SK-N-SH treated with all-trans-retinoic acid at 6 μM for 48 hours (cell line): ENCODE data around the gene PCDHB14.
"Not testable (repeated sequence)": the region's sequence is repeated elsewhere in the genome, so short reads cannot be mapped to it uniquely, and the experiment has no call there.

Source experiments
- ATAC-seq: fragments of 200-7000 bp; cut with Tn5 transposase; 3 replicates; pipeline ENCODE4 v1.9.1; 2020; ENCODE audit warnings: mild to moderate bottlenecking, moderate library complexity
- BACH2 ChIP-seq: fragments of 250-450 bp; sonication (Bioruptor Pico); IDR thresholded peaks from 2 replicates; pipeline ENCODE4 v1.9.0; 2021; ENCODE audit warnings: mild to moderate bottlenecking, borderline replicate concordance
- CSDC2 ChIP-seq: fragments of 250-450 bp; sonication (Bioruptor Pico); IDR thresholded peaks from 2 replicates; pipeline ENCODE4 v1.5.0; 2020; ENCODE audit warnings: mild to moderate bottlenecking, moderate library complexity
- ESRRG ChIP-seq: fragments of 250-450 bp; sonication (Bioruptor Pico); IDR thresholded peaks from 2 replicates; pipeline ENCODE4 v1.6.1; 2021; ENCODE audit warnings: mild to moderate bottlenecking
- GLIS3 ChIP-seq: fragments of 250-450 bp; sonication (Bioruptor Pico); IDR thresholded peaks from 2 replicates; pipeline ENCODE4 v1.5.0; 2020; ENCODE audit warnings: mild to moderate bottlenecking, moderate library complexity
- ISL1 ChIP-seq: fragments of 250-450 bp; sonication (Bioruptor Pico); IDR thresholded peaks from 2 replicates; pipeline ENCODE4 v2.1.2; 2022; ENCODE audit warnings: mild to moderate bottlenecking, moderate library complexity
- OSR1 ChIP-seq: fragments of 250-450 bp; sonication (Bioruptor Pico); IDR thresholded peaks from 2 replicates; pipeline ENCODE4 v1.8.0; 2022; ENCODE audit warnings: moderate library complexity, mild to moderate bottlenecking, inconsistent platforms
- PATZ1 ChIP-seq: fragments of 250-450 bp; sonication (Bioruptor Pico); IDR thresholded peaks from 2 replicates; pipeline ENCODE4 v1.8.0; 2020; ENCODE audit warnings: mild to moderate bottlenecking, moderate library complexity, borderline replicate concordance
- POU6F1 ChIP-seq: fragments of 250-450 bp; sonication (Bioruptor Pico); IDR thresholded peaks from 2 replicates; pipeline ENCODE4 v1.8.0; 2021; ENCODE audit warnings: low read depth, mild to moderate bottlenecking, moderate library complexity, borderline replicate concordance
- PPARA ChIP-seq: fragments of 250-450 bp; sonication (Bioruptor Pico); IDR thresholded peaks from 2 replicates; pipeline ENCODE4 v1.5.0; 2020; ENCODE audit warnings: mild to moderate bottlenecking, borderline replicate concordance
- RARB ChIP-seq: fragments of 250-450 bp; sonication (Bioruptor Pico); IDR thresholded peaks from 2 replicates; pipeline ENCODE4 v1.8.0; 2021; ENCODE audit warnings: mild to moderate bottlenecking, moderate library complexity
- SNAI2 ChIP-seq: fragments of 250-450 bp; sonication (Bioruptor Pico); IDR thresholded peaks from 2 replicates; pipeline ENCODE4 v1.5.0; 2020; ENCODE audit warnings: mild to moderate bottlenecking, moderate library complexity
- TCF4 ChIP-seq: fragments of 250-450 bp; sonication (Bioruptor Pico); IDR thresholded peaks from 2 replicates; pipeline ENCODE4 v1.8.0; 2021; ENCODE audit warnings: mild to moderate bottlenecking, moderate library complexity, borderline replicate concordance
- TOX ChIP-seq: fragments of 250-450 bp; sonication (Bioruptor Pico); IDR thresholded peaks from 2 replicates; pipeline ENCODE4 v1.8.0; 2021; ENCODE audit warnings: mild to moderate bottlenecking, moderate library complexity, borderline replicate concordance
- TSHZ2 ChIP-seq: fragments of 250-450 bp; sonication (Bioruptor Pico); IDR thresholded peaks from 2 replicates; pipeline ENCODE4 v1.5.0; 2020; ENCODE audit warnings: mild to moderate bottlenecking, moderate library complexity
- ZC3H10 ChIP-seq: fragments of 250-450 bp; sonication (Bioruptor Pico); IDR thresholded peaks from 2 replicates; pipeline ENCODE4 v1.5.1; 2021; ENCODE audit warnings: mild to moderate bottlenecking, moderate library complexity
- ZFP3 ChIP-seq: fragments of 250-450 bp; sonication (Bioruptor Pico); IDR thresholded peaks from 2 replicates; pipeline ENCODE4 v1.5.0; 2020; ENCODE audit warnings: mild to moderate bottlenecking, moderate library complexity
- ZFP30 ChIP-seq: fragments of 450-650 bp; formaldehyde crosslinking; IDR thresholded peaks from 2 replicates; pipeline ENCODE4 v1.5.0; 2022; ENCODE audit warnings: mild to moderate bottlenecking, moderate library complexity
- ZNF70 ChIP-seq: fragments of 450-650 bp; formaldehyde crosslinking; IDR thresholded peaks from 2 replicates; pipeline ENCODE4 v1.5.0; 2020; ENCODE audit warnings: mild to moderate bottlenecking, moderate library complexity
- ZNF8 ChIP-seq: fragments of 450-650 bp; formaldehyde crosslinking; IDR thresholded peaks from 2 replicates; pipeline ENCODE4 v1.5.0; 2020; ENCODE audit warnings: mild to moderate bottlenecking, moderate library complexity
- TF ChIP-seq, protein P1 (sequence below): fragments of 250-450 bp; sonication (Bioruptor Pico); IDR thresholded peaks from 2 replicates; pipeline ENCODE4 v1.5.1; 2020; ENCODE audit warnings: low read depth, mild to moderate bottlenecking, moderate library complexity

The PCDHB14 gene

GRCh38 chr5:141179876-141180275 is 43.3 kb upstream of the PCDHB14 start:
- not testable (repeated sequence) for ATAC-seq

DNA sequence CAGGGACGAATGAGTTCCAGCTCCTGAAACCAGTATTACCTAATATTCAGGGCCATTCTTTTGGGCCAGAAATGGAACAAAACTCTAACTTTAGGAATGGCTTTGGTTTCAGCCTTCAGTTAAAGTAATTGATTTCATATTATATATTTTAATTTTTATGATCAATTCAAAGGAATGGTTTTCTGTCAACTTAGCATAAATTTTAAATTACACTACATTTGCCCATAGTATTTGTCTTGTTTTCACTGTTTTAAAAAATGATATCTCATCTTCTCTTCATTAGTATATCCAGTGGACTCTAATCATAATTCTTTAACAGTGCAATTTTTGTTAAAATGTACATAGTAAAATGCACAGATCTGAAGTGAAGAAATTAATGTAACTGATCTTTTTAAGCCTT is 42.8 kb upstream of the PCDHB14 start:
- ATAC-seq: no peak

GRCh38 chr5:141182248-141182647 is 40.9 kb upstream of the PCDHB14 start, which contains the start of gene PCDHB16:
Gene PCDHB16 (plus strand): TSS chr5:141182387. CDS start chr5:141182560, 173 bp downstream.
- peak; percentile 80 for ATAC-seq

More for the DNA sequence above, 42.8 kb upstream of the PCDHB14 start:
- TF ChIP-seq TSHZ2 (CRISPR knock-in tag) (no peak), ISL1 (CRISPR knock-in tag) (no peak), BACH2 (CRISPR knock-in tag) (no peak), RARB (CRISPR knock-in tag) (no peak), ZFP30 (no peak), ZFP3 (no peak), OSR1 (no peak), CSDC2 (CRISPR knock-in tag) (no peak), ESRRG (CRISPR knock-in tag) (no peak), PPARA (CRISPR knock-in tag) (no peak), PATZ1 (CRISPR knock-in tag) (no peak), SNAI2 (CRISPR knock-in tag) (no peak), ZC3H10 (CRISPR knock-in tag) (no peak), GLIS3 (CRISPR knock-in tag) (no peak), ZNF8 (CRISPR knock-in tag) (no peak), TOX (CRISPR knock-in tag) (no peak), POU6F1 (no peak)
- TF ChIP-seq, protein P1, sequence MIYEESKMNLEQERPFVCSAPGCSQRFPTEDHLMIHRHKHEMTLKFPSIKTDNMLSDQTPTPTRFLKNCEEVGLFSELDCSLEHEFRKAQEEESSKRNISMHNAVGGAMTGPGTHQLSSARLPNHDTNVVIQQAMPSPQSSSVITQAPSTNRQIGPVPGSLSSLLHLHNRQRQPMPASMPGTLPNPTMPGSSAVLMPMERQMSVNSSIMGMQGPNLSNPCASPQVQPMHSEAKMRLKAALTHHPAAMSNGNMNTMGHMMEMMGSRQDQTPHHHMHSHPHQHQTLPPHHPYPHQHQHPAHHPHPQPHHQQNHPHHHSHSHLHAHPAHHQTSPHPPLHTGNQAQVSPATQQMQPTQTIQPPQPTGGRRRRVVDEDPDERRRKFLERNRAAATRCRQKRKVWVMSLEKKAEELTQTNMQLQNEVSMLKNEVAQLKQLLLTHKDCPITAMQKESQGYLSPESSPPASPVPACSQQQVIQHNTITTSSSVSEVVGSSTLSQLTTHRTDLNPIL (CRISPR knock-in tag): no peak

DNA sequence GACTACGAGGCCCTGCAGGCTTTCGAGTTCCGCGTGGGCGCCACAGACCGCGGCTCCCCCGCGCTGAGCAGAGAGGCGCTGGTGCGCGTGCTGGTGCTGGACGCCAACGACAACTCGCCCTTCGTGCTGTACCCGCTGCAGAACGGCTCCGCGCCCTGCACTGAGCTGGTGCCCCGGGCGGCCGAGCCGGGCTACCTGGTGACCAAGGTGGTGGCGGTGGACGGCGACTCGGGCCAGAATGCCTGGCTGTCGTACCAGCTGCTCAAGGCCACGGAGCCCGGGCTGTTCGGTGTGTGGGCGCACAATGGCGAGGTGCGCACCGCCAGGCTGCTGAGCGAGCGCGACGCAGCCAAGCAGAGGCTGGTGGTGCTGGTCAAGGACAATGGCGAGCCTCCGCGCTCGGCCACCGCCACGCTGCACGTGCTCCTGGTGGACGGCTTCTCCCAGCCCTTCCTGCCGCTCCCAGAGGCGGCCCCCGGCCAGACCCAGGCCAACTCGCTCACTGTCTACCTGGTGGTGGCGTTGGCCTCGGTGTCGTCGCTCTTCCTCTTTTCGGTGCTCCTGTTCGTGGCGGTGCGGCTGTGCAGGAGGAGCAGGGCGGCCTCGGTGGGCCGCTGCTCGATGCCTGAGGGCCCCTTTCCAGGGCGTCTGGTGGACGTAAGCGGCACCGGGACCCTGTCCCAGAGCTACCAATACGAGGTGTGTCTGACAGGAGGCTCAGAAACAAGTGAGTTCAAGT is 38.9 kb upstream of the PCDHB14 start:
- ATAC-seq: not testable (repeated sequence)

More at GRCh38 chr5:141182248-141182647, 40.9 kb upstream of the PCDHB14 start, which contains the start of gene PCDHB16:
- TF ChIP-seq ESRRG (CRISPR knock-in tag) (no peak), OSR1 (no peak), ISL1 (CRISPR knock-in tag) (no peak)

DNA sequence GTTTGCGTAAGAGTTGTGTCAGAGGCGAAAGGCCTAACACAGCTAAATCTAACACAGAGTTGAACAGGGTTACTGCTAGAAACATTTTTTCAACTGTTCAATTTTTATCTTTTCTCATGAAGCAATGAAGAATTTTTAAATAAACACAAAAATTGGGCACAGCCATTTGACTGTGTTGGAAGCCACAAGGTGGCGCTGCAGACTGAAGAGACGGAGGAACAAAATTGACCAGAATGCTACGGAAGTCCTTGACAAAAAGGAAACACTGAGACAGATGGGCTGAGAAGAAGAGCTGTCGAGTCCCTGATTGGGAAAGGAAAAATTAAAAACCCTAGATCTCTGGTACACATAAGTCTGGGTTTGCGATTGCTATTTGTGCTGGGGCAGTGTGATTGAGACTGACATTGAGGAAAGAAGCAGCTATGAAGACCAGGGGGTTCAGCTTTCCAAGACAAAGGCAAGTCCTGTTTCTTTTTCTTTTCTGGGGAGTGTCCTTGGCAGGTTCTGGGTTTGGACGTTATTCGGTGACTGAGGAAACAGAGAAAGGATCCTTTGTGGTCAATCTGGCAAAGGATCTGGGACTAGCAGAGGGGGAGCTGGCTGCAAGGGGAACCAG is 36.1 kb upstream of the PCDHB14 start, which contains the start of gene PCDHB9:
TSS of gene PCDHB9 (plus strand) at position 265 of the 616 bp plus-strand sequence. CDS start at position 423, 158 bp downstream.
- no peak for TF ChIP-seq ZNF70 (CRISPR knock-in tag)
- TF ChIP-seq TCF4 (CRISPR knock-in tag): no peak
- no peak for TF ChIP-seq CSDC2 (CRISPR knock-in tag)
- TF ChIP-seq ZFP30: no peak
- no peak for TF ChIP-seq TSHZ2 (CRISPR knock-in tag)
- no peak for TF ChIP-seq PATZ1 (CRISPR knock-in tag)
- TF ChIP-seq RARB (CRISPR knock-in tag): no peak
- TF ChIP-seq ISL1 (CRISPR knock-in tag): no peak
- TF ChIP-seq SNAI2 (CRISPR knock-in tag): no peak
- no peak for TF ChIP-seq ZFP3
- TF ChIP-seq GLIS3 (CRISPR knock-in tag): no peak
- ATAC-seq: peak; percentile 82
